Left hindlimb (tissue), 1 donor: ENCODE data around the gene RERE.
"Not testable (repeated sequence)": the region's sequence is repeated elsewhere in the genome, so short reads cannot be mapped to it uniquely, and the experiment has no call there.

Source experiments
- DNase-seq: peaks from one replicate; pipeline ENCODE4 v3.0.0-alpha.2; 2018

The RERE gene

DNA sequence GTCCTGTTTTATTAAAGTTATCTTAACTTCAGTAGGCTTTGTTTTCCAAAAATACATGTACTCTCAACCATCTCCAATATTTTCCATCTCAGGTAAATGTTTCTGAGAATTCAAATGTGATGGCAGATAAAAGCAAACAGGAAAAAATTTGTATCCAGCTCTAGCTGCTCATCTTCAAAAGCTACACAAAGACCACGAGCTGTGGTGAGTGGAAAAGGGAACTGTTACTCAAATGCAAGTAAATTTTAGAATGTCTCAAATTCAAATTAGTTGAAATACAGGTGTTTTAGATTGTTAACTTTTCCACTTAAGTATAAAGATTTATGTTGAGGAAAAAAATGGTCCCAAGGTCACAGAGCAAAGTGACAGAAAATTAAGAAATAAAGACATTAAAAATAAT, 283.5 kb downstream of the RERE start:
- DNase-seq: no peak

GRCh38 chr1:8533124-8533523, 284.3 kb downstream of the RERE start:
- DNase-seq: no peak

DNA sequence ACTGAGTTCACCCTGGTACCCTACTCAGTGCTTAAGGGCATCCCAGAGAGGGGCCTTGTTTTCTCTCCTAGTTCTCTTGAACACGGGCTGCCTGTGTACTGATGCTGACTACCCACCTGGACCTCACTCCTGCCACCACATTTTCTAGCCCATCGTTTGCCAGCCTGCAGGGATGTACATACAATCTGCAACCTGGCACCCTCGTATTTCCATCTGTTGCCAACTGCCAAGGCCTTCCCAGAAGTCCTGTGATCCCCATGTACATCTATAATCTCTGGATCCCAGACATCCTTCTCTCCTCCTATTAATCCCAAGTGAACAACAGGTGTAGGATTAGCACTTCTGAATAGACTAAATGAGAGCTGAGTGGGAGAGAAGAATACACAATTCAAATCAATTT, 287.5 kb downstream of the RERE start:
- DNase-seq: no peak

DNA sequence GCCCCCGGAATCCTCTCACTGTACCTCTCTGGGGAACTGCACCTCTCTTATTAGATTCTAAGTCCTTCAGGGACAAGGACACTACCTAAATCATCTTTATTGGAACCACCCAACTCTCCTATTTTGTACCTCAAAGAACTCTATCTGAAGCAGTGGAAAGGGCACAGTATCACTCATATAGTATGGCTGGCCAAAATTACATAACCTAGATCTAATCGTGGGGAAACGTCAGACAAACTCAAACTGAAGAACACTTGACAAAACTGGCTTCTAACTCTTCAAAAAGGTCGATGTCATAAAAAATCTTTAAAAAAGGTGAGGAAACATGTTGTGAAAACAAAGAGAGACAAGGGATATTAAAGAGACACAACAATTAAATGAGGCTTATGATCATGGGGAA, 289.5 kb downstream of the RERE start:
- DNase-seq: no peak

GRCh38 chr1:8525558-8526275, 291.7 kb downstream of the RERE start:
- DNase-seq: peak; percentile 94

GRCh38 chr1:8525216-8525557, 292.3 kb downstream of the RERE start:
- DNase-seq: peak; percentile 62

- DNase-seq: no peak
Observed at GRCh38 chr1:8524627-8525157, 292.7 kb downstream of the RERE start.

GRCh38 chr1:8523666-8524206, 293.7 kb downstream of the RERE start:
- no peak for DNase-seq

GRCh38 chr1:8520483-8520966, 296.9 kb downstream of the RERE start:
- no peak for DNase-seq

DNA sequence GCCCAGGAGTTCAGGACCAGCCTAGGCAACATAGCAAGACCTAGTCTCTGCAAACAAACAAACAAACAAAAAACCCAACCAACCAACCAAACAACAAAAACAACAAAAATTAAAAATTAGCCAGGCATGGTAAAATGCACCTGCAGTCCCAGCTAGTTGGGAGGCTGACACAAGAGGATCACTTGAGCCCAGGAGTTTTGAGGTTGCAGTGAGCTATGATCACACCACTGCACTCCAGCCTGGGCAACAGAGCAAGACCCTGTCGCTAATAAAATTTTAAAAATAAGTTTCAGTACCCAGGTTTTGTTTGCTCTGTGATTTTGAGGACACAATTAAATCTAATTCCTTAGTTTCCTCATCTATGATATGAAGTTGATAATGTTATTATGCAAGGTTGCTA, 298.3 kb downstream of the RERE start:
- no peak for DNase-seq

GRCh38 chr1:8518490-8518801, 299.0 kb downstream of the RERE start:
- no peak for DNase-seq

- DNase-seq: no peak
Observed at GRCh38 chr1:8517661-8518489, 299.6 kb downstream of the RERE start.

DNA sequence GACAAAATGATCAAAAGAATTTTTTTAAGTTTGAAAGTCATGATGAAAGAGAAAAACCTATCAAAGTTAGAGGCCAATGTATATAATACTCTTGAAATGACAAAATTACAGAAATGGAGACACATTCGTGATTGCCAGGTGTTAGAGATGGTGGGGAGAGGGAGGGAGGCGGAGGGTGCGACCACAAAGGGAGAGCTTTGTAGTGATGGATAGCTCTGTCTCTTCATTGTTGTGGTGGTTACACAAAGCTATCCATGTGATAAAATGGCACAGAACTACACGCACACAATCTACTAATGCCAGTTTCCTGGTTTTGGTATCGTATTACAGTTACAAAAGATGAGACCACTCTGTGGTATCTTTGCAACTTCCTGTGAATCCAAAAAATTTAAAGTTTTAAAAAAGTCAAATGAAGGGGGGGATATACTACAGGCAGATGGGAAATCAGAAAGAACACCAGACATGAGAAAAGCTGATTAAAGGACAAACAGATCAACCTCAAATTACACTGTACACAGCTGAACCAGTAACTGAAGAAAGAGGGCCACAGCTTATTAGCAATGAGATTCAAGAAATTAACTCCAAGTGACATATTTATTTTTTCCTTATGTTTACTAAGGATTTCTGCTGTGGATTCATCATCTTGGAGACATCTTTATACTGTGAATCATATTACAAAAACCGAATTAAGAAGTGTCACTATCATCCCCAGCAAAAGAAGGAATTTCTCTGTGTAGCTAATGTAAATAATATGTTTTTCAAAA, 300.5 kb downstream of the RERE start:
- DNase-seq: no peak

DNA sequence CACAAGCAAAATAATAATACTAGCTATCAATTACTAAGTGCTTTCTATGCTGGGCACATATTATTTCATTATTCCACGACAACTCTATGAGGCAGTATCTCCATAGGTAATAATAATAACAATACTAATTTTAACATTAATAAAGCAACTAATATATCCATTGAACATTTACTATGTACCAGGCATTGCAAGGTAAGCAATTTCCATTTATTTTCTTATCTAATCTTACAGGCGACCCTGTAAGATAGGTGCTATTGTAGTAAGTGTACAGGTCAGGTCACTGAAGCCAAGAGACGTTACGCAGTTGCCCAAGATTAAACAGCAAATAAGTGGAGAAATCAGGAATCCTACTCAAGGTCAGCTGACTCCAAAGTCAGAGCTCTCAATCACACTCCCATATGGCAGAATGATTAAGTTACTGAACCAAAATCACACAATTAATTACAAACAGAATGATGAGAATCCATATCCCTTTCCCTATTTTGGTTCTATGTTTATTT, 301.1 kb downstream of the RERE start:
- no peak for DNase-seq

DNA sequence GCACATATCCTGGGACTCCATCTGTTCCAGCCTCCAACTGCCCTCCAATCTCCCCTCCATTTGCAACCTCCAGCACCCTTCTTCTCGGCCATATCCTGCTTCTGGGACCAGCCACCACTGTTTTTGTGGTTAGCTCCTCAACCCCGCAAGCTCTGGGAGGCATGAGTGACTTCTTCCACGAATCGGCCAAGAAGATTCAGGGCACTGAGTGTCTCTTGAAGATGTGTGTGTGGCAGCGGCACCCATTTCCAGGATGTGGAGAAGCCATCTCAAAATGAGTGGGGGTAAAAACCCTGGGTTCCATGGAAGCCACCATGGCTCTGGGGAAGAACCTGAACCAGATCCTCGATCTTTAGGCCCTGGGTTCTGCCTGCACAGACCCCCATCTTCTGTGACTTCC, 304.9 kb downstream of the RERE start:
- DNase-seq: no peak

DNA sequence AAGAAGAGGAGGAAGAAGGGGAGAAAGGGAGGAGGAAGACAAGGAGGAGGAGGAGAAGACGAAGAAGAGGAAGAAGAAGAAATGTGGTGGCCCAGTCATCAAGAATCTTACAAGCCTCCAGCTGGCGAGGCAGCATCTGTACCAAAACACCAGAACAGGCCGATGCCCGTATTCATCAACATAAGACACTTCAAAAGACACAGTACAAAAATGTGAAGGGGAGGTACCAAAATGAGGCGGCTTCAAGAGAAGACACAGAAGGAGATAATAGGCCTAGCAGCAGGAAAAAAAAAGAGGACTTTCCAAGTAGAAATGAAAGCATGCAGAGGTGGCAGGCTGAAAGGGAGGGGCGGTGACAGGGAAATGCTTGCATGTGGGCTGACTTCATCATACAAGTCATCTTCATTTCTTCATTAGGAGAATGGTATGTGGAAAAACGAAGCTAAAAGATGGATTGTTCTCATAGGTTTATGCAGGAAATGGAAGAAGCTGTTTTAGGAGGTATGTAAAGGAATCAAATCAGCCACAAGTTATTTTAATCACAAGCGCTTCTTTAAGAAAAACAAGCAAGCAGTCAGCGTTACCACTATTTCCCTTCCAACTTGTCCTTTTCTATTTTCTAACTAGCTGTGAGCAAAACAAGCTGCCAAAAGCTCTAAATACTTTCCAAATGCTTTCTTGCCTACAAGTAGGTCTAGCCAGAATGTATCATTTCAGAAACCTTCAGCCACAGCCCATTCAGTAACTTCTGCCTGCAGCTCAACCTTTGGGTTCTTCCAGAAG, 307.2 kb downstream of the RERE start:
- DNase-seq: peak; percentile 64

- no peak for DNase-seq
Observed at GRCh38 chr1:8509579-8509978, 307.9 kb downstream of the RERE start.

GRCh38 chr1:8506995-8507615, 310.3 kb downstream of the RERE start:
- DNase-seq: no peak

DNA sequence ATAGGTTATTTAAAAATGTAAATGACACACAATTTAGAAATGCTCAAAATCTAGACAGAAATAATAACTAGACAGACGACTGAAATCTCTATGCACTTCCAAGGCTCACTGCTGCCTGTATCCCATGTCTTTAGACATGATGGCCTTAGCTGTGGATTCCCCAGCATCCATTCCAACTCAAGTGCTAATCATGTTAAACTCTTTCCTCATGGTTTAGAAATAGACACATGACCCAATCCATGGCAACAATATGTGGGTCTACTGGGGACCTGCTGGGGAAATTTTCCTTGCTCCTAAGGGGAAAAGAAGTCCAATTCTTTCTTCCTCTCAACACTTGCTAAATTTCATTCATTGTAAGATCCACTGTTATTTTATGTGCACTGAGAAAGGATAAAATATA, 311.0 kb downstream of the RERE start:
- DNase-seq: no peak

GRCh38 chr1:8503842-8504241, 313.6 kb downstream of the RERE start:
- DNase-seq: no peak

DNA sequence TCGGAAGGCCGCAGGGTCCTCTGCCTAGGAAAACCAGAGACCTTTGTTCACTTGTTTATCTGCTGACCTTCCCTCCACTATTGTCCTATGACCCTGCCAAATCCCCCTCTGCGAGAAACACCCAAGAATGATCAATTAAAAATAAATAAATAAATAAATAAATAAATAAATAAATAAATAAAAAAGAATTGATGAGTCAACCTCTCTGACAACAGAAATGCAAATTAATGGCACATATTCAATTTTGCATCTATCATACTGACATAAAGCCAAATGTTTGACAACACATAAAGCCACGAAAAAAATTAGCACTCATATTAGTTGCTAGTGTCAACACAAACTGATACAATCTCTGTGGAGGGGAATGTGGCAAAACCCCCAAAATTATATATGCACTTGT, 314.5 kb downstream of the RERE start:
- DNase-seq: not testable (repeated sequence)
